SKM-1 (cell line): ENCODE data around the gene ACSL5.
"Not testable (repeated sequence)": the region's sequence is repeated elsewhere in the genome, so short reads cannot be mapped to it uniquely, and the experiment has no call there.

ENCODE experiments used
- DNase-seq: peaks from one replicate; lab custom pipeline; 2025; ENCODE audit not compliant: unreplicated experiment; lab: John Stamatoyannopoulos, UW

ACSL5 gene

GRCh38 chr10:112406806-112407205 lies 32.9 kb downstream of the ACSL5 start:
- not testable (repeated sequence) for DNase-seq

- no peak for DNase-seq
Observed at GRCh38 chr10:112407696-112408095, 33.8 kb downstream of the ACSL5 start.

GRCh38 chr10:112409299-112409698 lies 35.4 kb downstream of the ACSL5 start:
- no peak for DNase-seq

GRCh38 chr10:112409755-112410154 lies 35.8 kb downstream of the ACSL5 start:
- DNase-seq: no peak

- no peak for DNase-seq
Observed at GRCh38 chr10:112412696-112413095, 38.8 kb downstream of the ACSL5 start.

GRCh38 chr10:112421731-112422130 lies 47.8 kb downstream of the ACSL5 start:
- DNase-seq: no peak

- no peak for DNase-seq
Observed at GRCh38 chr10:112424651-112425050, 50.7 kb downstream of the ACSL5 start.

- DNase-seq: no peak
Observed at GRCh38 chr10:112426111-112426510, 52.2 kb downstream of the ACSL5 start.

- no peak for DNase-seq
Observed at GRCh38 chr10:112429147-112429546, 55.2 kb downstream of the ACSL5 start.

GRCh38 chr10:112429654-112430230 lies 55.8 kb downstream of the ACSL5 start:
- no peak for DNase-seq

- DNase-seq: no peak
Observed at GRCh38 chr10:112433136-112433535, 59.2 kb downstream of the ACSL5 start.

GRCh38 chr10:112434988-112435619 lies 61.2 kb downstream of the ACSL5 start:
- DNase-seq: no peak

GRCh38 chr10:112438356-112438755 lies 64.4 kb downstream of the ACSL5 start:
- no peak for DNase-seq

GRCh38 chr10:112441520-112441919 lies 67.6 kb downstream of the ACSL5 start:
- no peak for DNase-seq

GRCh38 chr10:112442063-112442462 lies 68.1 kb downstream of the ACSL5 start:
- no peak for DNase-seq

- DNase-seq: peak; percentile 23
Observed at GRCh38 chr10:112446055-112446854, 72.3 kb downstream of the ACSL5 start.

- DNase-seq: peak; percentile 68
Observed at GRCh38 chr10:112446855-112447619, 73.1 kb downstream of the ACSL5 start, which contains the start of the genes VTI1A and ZDHHC6. VTI1A (plus strand) TSS chr10:112447215; CDS start chr10:112447374, 159 bp downstream. ZDHHC6 (minus strand) TSS chr10:112446914; CDS start chr10:112445436, 1,478 bp downstream.

- DNase-seq: no peak
Observed at GRCh38 chr10:112447620-112447928, 73.7 kb downstream of the ACSL5 start.

GRCh38 chr10:112448888-112449287 lies 75.0 kb downstream of the ACSL5 start:
- DNase-seq: no peak

GRCh38 chr10:112454910-112455779 lies 81.2 kb downstream of the ACSL5 start:
- no peak for DNase-seq
